ENCODE measurements around the gene SYT7.

DNA sequence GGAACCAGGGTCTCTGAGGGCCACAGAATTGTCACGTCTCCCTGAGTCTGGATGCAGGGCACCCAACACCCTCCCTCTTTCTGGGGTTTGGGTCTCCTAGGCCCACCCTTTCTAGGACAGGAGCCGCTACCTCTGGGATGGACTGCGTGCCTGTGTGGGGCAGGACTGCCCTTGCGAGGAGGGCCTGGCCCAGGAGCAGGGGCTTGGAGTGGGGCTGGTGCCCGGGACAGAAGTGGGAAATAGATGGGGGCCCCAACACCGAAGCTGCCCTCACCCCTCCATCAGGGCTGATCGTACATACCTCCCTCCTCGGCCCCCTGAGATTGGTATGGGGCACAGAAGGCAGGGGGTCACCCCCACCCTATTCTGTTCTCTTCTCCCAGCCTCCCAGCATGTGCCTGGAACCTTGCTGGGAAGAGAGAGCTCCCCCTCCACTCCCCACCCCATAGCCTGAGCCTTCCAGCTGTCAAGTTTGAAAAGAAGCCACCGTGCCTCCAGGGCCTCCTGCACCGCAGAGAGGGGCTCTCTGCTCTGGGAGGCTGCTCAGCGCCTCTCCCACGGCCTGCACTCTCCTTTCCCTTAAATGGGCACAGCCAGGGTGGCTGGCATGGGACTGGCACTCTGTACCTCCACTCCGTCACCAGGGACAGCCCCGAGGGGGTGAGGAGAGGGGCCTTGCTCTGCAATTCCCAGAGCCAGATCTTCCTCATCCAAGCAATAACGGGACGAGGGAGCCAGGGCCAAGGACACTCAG, 70.5 kb downstream of the SYT7 start:
- TF ChIP-seq, protein P1, sequence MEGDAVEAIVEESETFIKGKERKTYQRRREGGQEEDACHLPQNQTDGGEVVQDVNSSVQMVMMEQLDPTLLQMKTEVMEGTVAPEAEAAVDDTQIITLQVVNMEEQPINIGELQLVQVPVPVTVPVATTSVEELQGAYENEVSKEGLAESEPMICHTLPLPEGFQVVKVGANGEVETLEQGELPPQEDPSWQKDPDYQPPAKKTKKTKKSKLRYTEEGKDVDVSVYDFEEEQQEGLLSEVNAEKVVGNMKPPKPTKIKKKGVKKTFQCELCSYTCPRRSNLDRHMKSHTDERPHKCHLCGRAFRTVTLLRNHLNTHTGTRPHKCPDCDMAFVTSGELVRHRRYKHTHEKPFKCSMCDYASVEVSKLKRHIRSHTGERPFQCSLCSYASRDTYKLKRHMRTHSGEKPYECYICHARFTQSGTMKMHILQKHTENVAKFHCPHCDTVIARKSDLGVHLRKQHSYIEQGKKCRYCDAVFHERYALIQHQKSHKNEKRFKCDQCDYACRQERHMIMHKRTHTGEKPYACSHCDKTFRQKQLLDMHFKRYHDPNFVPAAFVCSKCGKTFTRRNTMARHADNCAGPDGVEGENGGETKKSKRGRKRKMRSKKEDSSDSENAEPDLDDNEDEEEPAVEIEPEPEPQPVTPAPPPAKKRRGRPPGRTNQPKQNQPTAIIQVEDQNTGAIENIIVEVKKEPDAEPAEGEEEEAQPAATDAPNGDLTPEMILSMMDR (IDR thresholded peaks at IDR 0.05): no peak
- no peak for TF ChIP-seq POLR2A (IDR thresholded peaks at IDR 0.05)

Data from testis (tissue), 2 donors.